ENCODE results near the gene HHIPL1.

DNA sequence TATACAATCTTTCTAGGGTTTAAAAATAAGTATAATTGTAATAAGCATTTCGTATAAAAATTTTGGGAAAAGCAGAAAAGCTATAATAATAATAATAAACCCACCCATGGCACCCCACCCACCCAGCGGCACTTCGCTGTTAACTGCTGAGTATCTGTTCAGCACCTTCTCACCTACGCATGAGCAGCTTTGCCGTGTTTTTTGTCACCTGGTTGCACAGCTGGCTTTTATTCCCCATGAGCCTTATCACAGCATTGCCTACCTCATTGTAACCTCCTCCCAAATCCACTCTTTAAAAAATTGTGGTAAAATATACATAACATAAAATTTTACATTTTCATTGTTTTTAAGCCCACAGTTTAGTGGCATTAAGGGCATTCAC lies 73.9 kb downstream of the HHIPL1 start:
- TF ChIP-seq, protein P1, sequence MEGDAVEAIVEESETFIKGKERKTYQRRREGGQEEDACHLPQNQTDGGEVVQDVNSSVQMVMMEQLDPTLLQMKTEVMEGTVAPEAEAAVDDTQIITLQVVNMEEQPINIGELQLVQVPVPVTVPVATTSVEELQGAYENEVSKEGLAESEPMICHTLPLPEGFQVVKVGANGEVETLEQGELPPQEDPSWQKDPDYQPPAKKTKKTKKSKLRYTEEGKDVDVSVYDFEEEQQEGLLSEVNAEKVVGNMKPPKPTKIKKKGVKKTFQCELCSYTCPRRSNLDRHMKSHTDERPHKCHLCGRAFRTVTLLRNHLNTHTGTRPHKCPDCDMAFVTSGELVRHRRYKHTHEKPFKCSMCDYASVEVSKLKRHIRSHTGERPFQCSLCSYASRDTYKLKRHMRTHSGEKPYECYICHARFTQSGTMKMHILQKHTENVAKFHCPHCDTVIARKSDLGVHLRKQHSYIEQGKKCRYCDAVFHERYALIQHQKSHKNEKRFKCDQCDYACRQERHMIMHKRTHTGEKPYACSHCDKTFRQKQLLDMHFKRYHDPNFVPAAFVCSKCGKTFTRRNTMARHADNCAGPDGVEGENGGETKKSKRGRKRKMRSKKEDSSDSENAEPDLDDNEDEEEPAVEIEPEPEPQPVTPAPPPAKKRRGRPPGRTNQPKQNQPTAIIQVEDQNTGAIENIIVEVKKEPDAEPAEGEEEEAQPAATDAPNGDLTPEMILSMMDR (IDR thresholded peaks at IDR 0.05) = no peak
- TF ChIP-seq POLR2A (IDR thresholded peaks at IDR 0.05) = no peak
- no peak for TF ChIP-seq POLR2AphosphoS5 (IDR thresholded peaks at IDR 0.05)
